IPS-15b (cell line): ENCODE measurements around the gene SMU1.
"Not testable (repeated sequence)": the region's sequence is repeated elsewhere in the genome, so short reads cannot be mapped to it uniquely, and the experiment has no call there.

Experiments used
- H3K27me3 ChIP-seq: one replicate; pipeline ENCODE4 v1.6.1; 2013; ENCODE audit warnings: low read length; ENCODE audit not compliant: control insufficient read depth, insufficient read depth
- H3K36me3 ChIP-seq: one replicate; pipeline ENCODE4 v1.6.1; 2013; ENCODE audit warnings: low read length; ENCODE audit not compliant: control insufficient read depth, insufficient read depth
- H3K4me1 ChIP-seq: one replicate; pipeline ENCODE4 v1.6.1; 2013; ENCODE audit warnings: mild to moderate bottlenecking, low read length; ENCODE audit not compliant: control insufficient read depth, insufficient read depth
- H3K4me3 ChIP-seq: one replicate; pipeline ENCODE4 v1.5.1; 2013; ENCODE audit warnings: low read depth, low read length
- H3K9ac ChIP-seq: one replicate; pipeline ENCODE4 v1.6.1; 2013; ENCODE audit warnings: low read depth, mild to moderate bottlenecking, low read length
- H3K9me3 ChIP-seq: one replicate; pipeline ENCODE4 v1.6.1; 2013; ENCODE audit warnings: mild to moderate bottlenecking, low read length; ENCODE audit not compliant: control insufficient read depth, insufficient read depth

SMU1 gene

DNA sequence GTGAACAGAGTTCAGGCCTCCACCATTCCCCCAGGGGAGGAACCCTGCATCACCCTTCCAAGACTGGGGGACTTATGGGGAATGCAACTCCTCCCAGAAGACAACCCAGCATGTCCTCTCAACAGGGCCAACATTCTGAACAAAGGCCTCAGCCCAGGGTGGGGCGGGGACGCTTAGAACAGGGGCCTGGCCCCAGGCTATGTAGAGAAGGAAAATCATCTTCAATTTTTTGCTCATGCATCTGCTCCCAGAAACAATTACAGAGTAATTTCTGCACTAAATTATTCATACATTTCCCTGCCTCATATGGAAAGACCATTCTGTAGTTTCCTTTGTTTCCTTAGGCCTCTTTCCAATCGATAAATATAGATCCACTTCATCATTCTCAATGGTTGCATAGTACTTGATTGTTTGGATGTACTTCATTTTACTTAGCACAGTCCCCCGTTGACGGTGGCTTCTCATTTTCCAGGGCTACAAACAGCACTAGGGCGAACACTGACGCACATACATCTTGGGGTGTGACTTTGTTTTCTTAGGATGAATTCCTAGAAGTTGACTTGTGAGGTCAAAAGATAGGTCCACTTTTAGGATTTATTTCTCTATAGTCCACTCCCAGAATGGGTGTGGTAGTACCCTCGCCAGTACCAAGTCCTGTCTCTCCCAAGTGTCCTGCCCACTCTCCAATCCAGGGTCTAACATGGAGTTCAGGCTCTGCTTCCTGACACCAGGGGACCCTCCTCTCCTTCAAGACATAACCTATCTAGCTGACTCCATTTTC is 27.2 kb upstream of the SMU1 start:
- H3K9ac ChIP-seq: no peak overlapping the region
- H3K27me3 ChIP-seq: no peaks in the 10 kb centered on the region
- H3K9me3 ChIP-seq: no peaks in the 10 kb centered on the region
- peaks cover 6% of the 10 kb centered on the region for H3K4me1 ChIP-seq
- no peaks in the 10 kb centered on the region for H3K36me3 ChIP-seq
- no peak overlapping the region for H3K4me3 ChIP-seq

DNA sequence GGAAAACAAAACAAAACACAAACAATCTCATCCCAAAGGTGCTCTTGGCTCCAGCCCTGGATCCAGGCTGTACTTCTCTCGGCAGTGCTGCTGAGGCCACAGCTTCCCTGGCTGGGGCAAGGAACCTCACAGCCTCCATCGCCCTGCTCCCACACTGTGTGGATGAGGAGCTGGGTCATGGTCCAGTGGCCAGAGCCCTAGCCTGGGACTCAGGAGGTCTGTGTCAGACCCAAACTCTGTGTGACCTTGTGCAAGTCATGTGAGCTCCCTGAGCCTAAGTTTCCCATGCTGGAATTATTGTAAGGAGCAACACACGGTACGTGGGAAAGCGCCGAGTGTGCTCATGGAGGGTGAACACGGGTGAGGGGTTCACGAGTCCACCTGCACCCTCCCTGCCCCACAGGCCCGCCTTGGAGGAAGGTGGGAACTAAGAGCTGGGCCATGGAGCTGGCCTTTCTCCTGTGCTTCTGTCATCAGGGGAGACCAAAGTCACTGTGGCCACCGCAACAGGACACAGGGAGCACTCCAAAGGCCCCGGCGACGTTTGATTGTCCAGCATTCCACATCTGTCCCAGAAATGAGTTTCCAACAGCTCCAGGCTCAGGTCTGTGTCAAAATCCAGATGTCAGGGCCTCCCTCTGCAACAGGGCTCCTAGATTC is 26.2 kb upstream of the SMU1 start:
- no peaks in the 10 kb centered on the region for H3K27me3 ChIP-seq
- no peak overlapping the region for H3K4me3 ChIP-seq
- no peak overlapping the region for H3K9ac ChIP-seq
- no peaks in the 10 kb centered on the region for H3K36me3 ChIP-seq
- H3K4me1 ChIP-seq: peaks cover 6% of the 10 kb centered on the region
- H3K9me3 ChIP-seq: no peaks in the 10 kb centered on the region

DNA sequence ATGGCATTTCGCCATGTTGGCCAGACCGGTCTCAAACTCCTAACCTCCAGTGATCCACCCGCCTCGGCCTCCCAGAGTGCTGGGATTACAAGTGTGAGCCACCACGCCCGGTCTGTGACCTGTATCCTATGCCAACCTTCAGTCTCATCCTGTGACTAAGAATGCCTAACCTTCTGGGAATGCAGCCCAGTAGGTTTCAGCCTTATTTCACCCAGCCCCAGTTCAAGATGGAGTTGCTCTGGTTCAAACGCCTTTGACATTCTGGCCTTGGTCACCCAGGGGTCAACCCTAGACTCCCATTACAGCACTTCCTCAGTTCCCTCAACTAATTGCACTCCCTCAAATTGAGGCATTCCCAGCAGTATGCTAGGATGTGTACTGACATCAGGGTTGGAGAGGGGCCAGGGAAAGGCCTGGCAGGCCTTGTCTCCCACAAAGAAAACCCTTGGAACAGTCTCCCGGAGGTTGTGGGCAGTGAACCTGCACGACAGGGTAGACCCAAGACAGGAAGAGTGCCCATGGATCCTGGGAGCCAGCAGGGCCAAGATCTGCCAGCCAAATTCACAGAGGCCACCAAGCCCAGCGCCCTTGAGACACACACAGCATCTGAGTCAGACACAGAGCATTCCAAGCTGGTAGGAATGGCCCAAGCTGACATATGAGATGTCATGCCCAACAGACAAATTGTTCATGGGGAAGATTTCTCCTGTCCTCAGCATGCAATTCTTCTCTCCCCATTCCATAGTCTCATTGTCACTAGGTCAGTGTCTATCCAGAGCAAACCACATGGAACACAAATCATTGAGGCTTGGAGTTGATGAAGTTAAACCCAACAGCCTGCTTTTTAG is 24.9 kb upstream of the SMU1 start:
- no peaks in the 10 kb centered on the region for H3K9me3 ChIP-seq
- H3K36me3 ChIP-seq: no peaks in the 10 kb centered on the region
- H3K27me3 ChIP-seq: no peaks in the 10 kb centered on the region
- no peak overlapping the region for H3K4me3 ChIP-seq
- no peaks in the 10 kb centered on the region for H3K4me1 ChIP-seq
- no peak overlapping the region for H3K9ac ChIP-seq

DNA sequence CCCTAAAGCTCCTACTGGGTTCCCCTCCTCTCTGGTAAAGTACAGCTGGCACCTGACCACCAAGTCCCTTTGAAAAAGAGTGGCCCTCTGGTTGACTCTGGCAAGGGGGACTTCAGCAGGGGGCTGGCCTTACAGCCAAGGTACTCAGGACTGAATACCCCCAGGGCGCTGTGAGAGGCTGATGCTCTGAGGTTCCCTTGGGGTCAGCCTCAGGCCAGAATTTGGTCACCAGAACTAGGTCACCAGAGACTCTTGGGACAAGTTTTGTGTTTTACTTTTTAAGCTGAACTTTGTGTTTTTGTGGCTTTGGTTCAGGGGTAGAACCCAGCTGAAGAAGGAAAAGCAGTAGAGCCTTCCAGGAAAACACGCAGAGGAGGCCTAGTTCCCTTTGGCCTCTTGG is 23.3 kb upstream of the SMU1 start:
- no peaks in the 10 kb centered on the region for H3K4me1 ChIP-seq
- H3K9ac ChIP-seq: no peak overlapping the region
- H3K27me3 ChIP-seq: no peaks in the 10 kb centered on the region
- no peaks in the 10 kb centered on the region for H3K9me3 ChIP-seq
- no peak overlapping the region for H3K4me3 ChIP-seq
- H3K36me3 ChIP-seq: no peaks in the 10 kb centered on the region

DNA sequence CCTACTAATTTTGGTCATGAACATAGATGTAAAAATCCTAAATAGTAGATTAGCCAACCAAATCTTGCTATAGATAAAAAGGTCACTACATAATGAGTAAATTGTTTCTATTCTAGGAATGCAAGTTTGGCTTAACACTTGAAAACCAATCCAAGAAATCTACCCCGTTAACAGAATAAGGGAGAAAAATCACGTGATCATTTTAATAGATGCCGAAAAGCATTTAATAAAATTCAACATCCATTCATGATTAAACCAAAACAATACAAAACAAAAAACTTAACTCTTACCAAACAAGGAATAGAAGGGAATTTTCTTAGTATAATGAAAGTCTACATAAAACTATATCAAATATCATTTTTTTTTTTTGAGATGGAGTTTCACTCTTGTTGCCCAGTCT is 20.7 kb upstream of the SMU1 start:
- Histone ChIP-seq H3K9ac (no peak overlapping the region), H3K4me1 (no peaks in the 10 kb centered on the region), H3K4me3 (no peak overlapping the region), H3K27me3 (no peaks in the 10 kb centered on the region), H3K36me3 (no peaks in the 10 kb centered on the region), H3K9me3 (no peaks in the 10 kb centered on the region)

DNA sequence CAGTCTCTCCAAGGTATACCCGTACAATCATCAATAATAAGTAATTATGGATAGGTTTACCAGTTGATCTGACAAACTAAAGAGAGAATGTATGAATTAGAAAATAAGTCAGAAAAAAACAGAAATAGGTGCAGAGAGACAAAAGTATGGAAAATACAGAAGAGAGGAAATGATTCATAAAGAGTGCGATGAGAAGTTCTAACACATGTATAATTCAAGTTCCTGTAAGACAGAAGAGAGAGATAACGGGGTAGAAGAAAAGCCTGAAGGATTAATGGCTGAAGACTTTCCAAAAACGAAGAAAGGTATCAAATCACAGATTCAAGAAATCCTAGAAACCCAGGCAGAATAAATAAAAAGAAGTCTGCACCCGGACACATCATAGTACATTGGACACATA is 16.2 kb upstream of the SMU1 start:
- Histone ChIP-seq H3K36me3 (no peaks in the 10 kb centered on the region), H3K9ac (no peak overlapping the region), H3K4me3 (no peak overlapping the region), H3K27me3 (no peaks in the 10 kb centered on the region), H3K9me3 (no peaks in the 10 kb centered on the region), H3K4me1 (no peaks in the 10 kb centered on the region)

DNA sequence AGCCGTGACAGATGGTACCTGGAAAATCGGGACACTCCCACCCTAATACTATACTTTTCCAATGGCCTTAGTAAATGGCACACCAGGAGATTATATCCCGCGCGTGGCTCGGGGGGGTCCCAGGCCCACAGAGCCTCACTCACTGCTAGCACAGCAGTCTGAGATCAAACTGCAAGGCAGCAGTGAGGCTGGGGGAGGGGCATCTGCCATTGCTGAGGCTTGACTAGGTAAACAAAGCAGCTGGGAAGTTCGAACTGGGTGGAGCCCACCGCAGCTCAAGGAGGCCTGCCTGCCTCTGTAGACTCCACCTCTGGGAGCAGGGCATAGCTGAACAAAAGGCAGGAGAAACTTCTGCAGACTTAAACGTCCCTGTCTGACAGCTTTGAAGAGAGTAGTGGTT is 9.2 kb upstream of the SMU1 start:
- not testable (repeated sequence) for H3K36me3 ChIP-seq, H3K9ac ChIP-seq

DNA sequence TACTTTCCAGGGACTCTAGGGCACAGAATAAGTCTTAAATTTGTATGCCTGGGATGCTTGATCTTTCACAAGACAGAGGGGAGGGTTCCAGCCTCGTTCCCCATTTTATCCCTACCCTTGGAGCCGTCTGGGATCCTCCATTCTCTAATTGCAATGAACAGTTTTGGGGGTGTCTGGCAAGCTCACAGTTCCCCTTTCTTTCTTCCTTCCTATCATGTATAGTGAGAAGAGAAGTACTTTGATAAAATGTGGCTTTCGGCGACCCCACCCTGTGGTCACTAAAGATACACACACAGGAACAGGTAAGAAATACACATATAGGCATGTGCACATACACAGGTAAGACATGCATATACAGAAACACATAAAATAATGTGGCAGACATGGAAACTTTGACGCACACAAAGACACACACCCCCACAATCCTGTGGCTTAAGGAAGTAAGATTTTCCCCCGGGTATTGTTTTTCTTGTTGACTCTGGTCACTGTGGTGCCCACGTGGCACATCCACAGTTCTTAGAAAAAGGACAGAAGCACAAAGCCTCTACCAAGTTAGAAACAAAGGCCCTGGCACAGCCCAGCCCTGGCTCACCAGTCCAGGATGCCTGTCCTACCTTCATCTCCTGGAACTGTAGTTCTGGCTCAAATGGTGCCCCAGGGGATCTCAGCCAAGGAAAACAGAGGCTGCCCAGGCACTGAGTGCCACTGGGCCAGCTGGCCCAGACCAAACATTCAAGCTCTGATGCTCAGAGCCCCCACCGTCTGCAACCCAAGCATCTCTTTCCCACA is 6.3 kb upstream of the SMU1 start:
- no peaks in the 10 kb centered on the region for H3K36me3 ChIP-seq
- no peak overlapping the region for H3K4me3 ChIP-seq
- H3K4me1 ChIP-seq: no peaks in the 10 kb centered on the region
- no peak overlapping the region for H3K9ac ChIP-seq
- H3K27me3 ChIP-seq: no peaks in the 10 kb centered on the region
- H3K9me3 ChIP-seq: no peaks in the 10 kb centered on the region

More for the DNA sequence above, 9.2 kb upstream of the SMU1 start:
- not testable (repeated sequence) for H3K4me3 ChIP-seq, H3K4me1 ChIP-seq, H3K27me3 ChIP-seq, H3K9me3 ChIP-seq

DNA sequence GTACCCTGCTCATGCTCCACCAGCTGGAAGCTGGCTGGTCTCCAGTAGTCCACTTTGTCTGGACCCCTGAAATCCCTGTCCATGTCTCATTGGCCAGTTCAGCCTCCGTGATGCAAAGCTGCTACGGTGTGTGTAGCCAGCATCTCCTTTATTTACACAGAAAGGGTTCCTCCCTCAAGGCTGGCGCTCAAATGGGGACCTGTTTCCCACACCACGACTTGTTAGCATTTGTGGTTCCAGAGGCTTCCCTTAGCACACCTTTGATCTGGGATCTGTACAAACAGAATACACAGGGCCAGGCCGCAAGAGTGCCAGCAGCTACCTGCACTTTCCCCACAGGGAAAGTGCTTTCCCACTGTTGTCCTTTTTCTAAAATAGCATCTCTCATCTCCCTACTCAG is 5.7 kb upstream of the SMU1 start:
- H3K9me3 ChIP-seq: no peaks in the 10 kb centered on the region
- H3K4me3 ChIP-seq: no peak overlapping the region
- H3K36me3 ChIP-seq: no peaks in the 10 kb centered on the region
- H3K9ac ChIP-seq: no peak overlapping the region
- H3K27me3 ChIP-seq: no peaks in the 10 kb centered on the region
- H3K4me1 ChIP-seq: no peaks in the 10 kb centered on the region

DNA sequence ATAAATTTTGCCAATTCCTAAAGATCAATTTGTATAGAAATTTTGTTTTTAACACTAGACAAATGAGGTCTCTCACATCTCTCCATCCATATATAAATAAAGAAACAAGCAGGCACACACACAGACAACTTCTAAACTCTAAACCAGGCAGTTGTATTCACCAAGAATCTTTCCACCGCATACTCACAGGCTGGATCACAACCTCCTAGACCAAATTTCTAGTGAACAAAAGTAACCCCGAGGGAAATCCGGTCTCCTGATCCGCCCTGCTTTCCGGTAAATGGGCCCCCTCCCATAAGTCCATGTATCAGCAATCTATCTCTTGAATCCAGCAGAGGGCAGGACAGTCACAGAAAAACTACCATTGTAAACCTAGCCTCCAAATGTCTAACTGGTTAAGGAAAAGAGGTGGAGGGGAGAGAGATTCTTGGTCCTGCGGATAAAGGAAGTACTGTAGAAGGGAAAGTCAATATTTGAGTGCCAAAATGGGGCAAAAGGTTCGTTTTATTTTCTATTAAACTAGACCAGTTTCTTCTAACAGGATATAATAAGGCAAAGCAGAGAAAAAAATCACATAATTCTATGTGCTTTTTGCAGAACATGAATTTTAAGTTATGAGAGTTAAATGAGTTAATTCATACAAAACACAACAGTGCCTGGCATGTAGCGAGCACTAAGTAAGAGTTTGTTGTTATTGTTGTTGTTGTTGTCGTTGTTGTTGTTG is 4.8 kb upstream of the SMU1 start:
- no peaks in the 10 kb centered on the region for H3K9me3 ChIP-seq
- H3K9ac ChIP-seq: no peak overlapping the region
- H3K4me3 ChIP-seq: no peak overlapping the region
- H3K36me3 ChIP-seq: no peaks in the 10 kb centered on the region
- H3K4me1 ChIP-seq: no peaks in the 10 kb centered on the region
- H3K27me3 ChIP-seq: no peaks in the 10 kb centered on the region

DNA sequence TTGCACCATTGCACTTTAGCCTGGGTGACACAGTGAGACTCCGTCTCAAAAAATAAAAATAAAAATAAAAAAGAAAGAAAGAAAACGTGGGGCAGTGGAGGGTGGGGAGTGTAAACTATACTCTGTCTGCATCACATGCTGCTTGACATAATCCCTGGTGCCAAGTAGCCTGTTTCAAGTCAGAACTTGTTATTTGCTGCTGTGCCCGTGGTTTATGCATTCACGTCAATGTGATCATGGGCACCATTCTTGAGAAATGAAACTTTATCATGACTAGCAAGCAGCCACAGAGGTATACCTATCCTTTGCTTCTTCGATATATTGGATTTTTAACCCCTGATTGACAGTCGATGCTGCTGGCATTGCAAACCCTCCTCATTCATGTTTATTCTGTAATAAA is 4.1 kb upstream of the SMU1 start:
- H3K36me3 ChIP-seq: no peaks in the 10 kb centered on the region
- no peaks in the 10 kb centered on the region for H3K9me3 ChIP-seq
- no peak overlapping the region for H3K4me3 ChIP-seq
- H3K9ac ChIP-seq: no peak overlapping the region
- no peaks in the 10 kb centered on the region for H3K4me1 ChIP-seq
- no peaks in the 10 kb centered on the region for H3K27me3 ChIP-seq
